GM18868 (cell line): ENCODE data around the gene ITM2B.

Source experiments
- ATAC-seq: cut with Tn5 transposase; IDR thresholded peaks from one replicate; pipeline ENCODE4 v1.9.1; 2021; ENCODE audit warnings: mild to moderate bottlenecking, moderate library complexity; ENCODE audit not compliant: unreplicated experiment

ITM2B gene

DNA sequence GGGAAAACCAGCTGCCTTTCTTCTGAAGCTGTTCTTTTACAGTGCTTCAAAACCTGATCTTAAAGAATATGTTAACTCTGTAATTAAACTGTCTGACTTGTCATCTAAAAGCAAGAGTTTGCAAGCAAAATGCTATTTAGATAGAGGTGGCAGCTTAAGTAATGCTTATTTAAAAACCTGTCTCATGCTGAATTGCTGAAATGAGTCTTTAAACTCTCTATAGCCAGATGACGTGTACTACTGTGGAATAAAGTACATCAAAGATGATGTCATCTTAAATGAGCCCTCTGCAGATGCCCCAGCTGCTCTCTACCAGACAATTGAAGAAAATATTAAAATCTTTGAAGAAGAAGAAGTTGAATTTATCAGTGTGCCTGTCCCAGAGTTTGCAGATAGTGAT is 22.9 kb downstream of the ITM2B start:
- ATAC-seq, result no peak

- no peak for ATAC-seq
Measured at GRCh38 chr13:48258002-48258401, 25.0 kb downstream of the ITM2B start.

- no peak for ATAC-seq
Measured at GRCh38 chr13:48258430-48258829, 25.4 kb downstream of the ITM2B start.

DNA sequence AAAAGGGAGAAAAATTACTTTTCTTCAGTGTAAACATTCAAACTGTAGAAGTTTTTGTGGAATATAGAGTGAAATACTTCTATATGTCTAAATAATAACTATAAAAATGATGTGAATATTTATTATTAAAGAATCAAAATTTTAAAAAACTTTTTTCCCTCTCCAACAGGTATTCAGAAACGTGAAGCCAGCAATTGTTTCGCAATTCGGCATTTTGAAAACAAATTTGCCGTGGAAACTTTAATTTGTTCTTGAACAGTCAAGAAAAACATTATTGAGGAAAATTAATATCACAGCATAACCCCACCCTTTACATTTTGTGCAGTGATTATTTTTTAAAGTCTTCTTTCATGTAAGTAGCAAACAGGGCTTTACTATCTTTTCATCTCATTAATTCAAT is 28.0 kb downstream of the ITM2B start:
- no peak for ATAC-seq

- no peak for ATAC-seq
Measured at GRCh38 chr13:48263196-48263595, 30.2 kb downstream of the ITM2B start.

GRCh38 chr13:48264058-48264457 is 31.1 kb downstream of the ITM2B start:
- ATAC-seq, result no peak

GRCh38 chr13:48265217-48265815 is 32.3 kb downstream of the ITM2B start:
- peak; percentile 62 for ATAC-seq

DNA sequence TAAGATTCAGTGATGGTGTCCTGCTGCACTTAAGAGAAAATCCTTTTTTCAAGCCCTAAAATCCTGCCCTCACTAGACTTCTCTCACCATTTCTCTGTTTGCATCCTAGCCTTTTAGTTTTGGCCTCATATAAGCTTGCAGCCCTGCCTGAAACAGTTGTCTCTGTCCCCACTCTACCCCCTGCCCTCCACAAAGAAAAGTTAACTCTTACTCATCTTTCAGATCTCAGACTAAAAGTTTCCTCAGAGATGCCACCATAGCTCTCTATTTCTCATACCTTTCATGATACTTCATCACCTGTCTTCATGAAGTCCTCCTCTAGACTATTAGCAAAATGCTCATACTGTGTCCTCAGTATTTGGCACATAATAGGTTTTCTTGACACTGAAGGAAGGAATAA is 33.1 kb downstream of the ITM2B start:
- ATAC-seq, result no peak

GRCh38 chr13:48266701-48267639 is 34.0 kb downstream of the ITM2B start:
- ATAC-seq, result no peak

DNA sequence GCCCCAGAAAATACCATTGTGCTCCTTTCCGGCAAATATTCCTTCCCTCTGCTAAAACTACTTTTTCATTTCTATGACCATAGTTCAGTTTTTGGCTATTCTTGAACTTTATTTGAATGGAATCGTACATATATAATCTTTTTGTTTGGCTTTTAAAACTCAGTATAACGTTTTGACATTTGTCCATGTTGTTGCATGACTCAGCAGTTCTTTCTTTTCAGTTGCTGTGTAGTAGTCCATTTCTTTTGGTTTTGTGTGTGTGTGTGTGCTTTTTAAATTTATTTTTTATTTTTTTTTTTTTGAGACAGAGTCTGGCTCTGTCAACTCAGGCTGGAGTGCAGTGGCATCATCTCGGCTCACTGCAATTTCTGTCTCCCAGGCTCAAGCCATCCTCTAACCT is 35.0 kb downstream of the ITM2B start:
- no peak for ATAC-seq

- ATAC-seq, result no peak
Measured at GRCh38 chr13:48273346-48273745, 40.3 kb downstream of the ITM2B start.

- no peak for ATAC-seq
Measured at GRCh38 chr13:48275507-48275906, 42.5 kb downstream of the ITM2B start.

- ATAC-seq, result no peak
Measured at GRCh38 chr13:48278806-48279205, 45.8 kb downstream of the ITM2B start.

GRCh38 chr13:48281556-48281955 is 48.5 kb downstream of the ITM2B start:
- no peak for ATAC-seq

DNA sequence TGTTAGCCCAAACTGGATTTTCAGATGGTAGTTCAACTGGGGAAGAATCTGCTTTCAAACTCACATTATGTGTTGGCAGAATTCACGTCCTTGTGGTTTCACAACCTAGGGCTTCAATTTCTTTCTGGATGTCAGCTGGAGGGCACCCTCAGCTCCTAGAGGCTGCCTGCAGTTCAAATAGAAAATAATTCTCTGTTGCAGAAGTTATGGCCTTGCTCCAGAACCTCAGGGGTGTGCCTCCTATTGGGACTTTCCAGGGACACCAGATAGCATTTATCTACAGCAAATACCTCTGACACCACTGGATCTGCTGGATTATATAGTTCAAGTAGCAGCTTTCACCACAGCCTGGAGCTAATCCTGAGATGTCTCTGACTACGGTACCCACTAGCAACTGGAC is 58.7 kb downstream of the ITM2B start:
- ATAC-seq, result no peak

GRCh38 chr13:48292650-48293049 is 59.6 kb downstream of the ITM2B start:
- no peak for ATAC-seq

DNA sequence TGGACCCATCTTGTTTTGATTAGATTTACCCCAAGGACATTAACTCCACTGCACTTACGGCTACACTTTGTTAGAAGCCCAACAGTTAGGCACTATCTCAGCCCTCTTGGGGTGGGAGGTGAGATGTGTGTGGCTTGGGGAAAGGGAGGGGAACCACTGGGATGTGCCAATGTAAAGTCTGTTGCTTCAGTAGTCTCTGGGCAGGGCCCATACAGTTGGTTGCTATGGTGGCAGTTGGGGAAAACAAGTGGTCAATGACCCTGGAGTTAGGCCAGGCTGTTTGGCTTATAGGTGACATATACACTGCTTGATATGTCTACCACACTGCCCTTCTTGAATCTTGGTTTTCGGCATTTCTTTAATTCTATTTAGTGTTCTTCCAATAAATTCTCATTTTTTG is 61.6 kb downstream of the ITM2B start:
- ATAC-seq, result no peak

DNA sequence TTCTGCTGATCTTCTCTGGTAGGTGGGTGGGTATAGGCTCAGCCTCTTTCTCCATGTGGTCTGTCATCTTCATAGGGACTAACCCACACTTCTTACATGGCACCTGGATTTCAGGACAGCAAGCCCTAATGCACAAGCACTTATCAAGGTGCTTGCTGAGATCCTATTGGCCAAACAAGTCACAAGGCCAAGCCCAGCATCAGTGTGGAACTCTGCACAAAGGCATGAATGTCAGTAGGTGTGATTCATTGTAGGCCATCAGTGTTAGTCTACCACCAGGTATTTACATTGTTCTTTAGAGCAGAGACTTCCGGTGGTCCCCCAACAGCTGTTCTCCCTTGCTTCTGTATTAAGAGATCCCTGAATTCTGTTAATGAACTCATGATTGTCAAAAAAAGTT is 62.3 kb downstream of the ITM2B start:
- no peak for ATAC-seq

GRCh38 chr13:48296528-48296927 is 63.5 kb downstream of the ITM2B start:
- no peak for ATAC-seq

GRCh38 chr13:48297131-48297786 is 64.3 kb downstream of the ITM2B start:
- no peak for ATAC-seq

DNA sequence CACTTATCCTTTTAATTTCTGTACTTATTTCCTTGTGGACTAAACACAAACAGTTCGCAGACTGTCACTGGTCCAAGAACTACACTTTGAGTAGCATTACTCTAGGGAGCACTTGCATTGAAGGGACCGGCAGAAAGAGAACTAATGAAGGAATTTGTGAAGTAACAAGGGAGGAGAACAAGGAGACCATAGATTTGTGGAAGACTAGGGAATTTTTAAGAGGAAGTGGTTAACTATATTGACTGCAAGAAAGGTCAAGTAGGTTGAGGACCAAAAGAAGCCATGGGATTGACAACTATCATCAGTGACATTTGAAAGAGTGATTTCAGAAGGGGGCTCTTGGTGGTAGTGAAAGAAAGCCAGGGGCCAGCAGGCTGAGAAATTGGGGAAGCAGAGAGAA is 66.6 kb downstream of the ITM2B start:
- ATAC-seq, result no peak

DNA sequence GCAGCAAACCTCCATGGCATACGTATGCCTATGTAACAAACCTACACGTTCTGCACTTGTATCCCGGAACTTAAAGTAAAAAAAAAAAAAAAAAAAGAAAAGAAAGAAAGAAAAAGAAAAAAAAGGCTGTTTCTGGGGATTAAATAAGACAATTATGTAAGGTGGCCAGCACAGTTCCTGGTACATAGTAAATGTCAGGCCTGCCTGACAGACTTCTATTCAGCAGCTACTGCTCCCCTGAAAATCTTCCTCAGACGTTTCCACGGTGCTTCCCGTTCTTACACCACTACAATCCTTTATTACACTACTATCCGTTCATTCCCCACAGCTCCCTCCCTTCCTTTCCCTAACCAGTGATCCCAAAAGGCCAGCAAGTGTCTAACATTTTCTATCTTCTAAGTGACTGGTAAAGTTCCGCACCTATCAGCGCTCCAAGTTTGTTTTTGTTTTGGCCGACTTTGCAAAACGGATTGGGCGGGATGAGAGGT is 69.9 kb downstream of the ITM2B start:
- no peak for ATAC-seq
